Measurements from ENCODE around the gene PPM1M.

The PPM1M gene

GRCh38 chr3:52240886-52241370, 4.6 kb upstream of the PPM1M start:
- intact Hi-C loops (cut with micrococcal nuclease), result no loop called here
- no peaks in the 10 kb centered on the region for H3K27me3 Mint-ChIP-seq
- peaks cover 39% of the 10 kb centered on the region for H3K36me3 Mint-ChIP-seq (ENCODE audit: low read depth)
- H3K4me1 Mint-ChIP-seq (ENCODE audit: low read depth), result peaks cover 78% of the 10 kb centered on the region
- H3K27ac Mint-ChIP-seq, result peak overlapping the region; percentile 97
- no peaks in the 10 kb centered on the region for H3K9me3 Mint-ChIP-seq
- H3K4me3 Mint-ChIP-seq, result no peak overlapping the region

GRCh38 chr3:52242039-52242438, 3.5 kb upstream of the PPM1M start:
- H3K9me3 Mint-ChIP-seq, result no peaks in the 10 kb centered on the region
- H3K36me3 Mint-ChIP-seq (ENCODE audit: low read depth), result peaks cover 42% of the 10 kb centered on the region
- H3K27me3 Mint-ChIP-seq, result no peaks in the 10 kb centered on the region
- peaks cover 72% of the 10 kb centered on the region for H3K4me1 Mint-ChIP-seq (ENCODE audit: low read depth)
- no peak overlapping the region for H3K4me3 Mint-ChIP-seq
- intact Hi-C loops (cut with micrococcal nuclease), result no loop called here
- peak overlapping the region; percentile 97 for H3K27ac Mint-ChIP-seq

- no peaks in the 10 kb centered on the region for H3K27me3 Mint-ChIP-seq
- H3K9me3 Mint-ChIP-seq, result no peaks in the 10 kb centered on the region
- intact Hi-C loops (cut with micrococcal nuclease), result loop anchor here (2.0 kb wide), 1 partner anchor 43 kb away; the partner anchor contains the start of gene GLYCTK
- peaks cover 46% of the 10 kb centered on the region for H3K36me3 Mint-ChIP-seq (ENCODE audit: low read depth)
- peak overlapping the region; percentile 87 for H3K4me3 Mint-ChIP-seq
- peaks cover 76% of the 10 kb centered on the region for H3K4me1 Mint-ChIP-seq (ENCODE audit: low read depth)
- peak overlapping the region; percentile 100 for H3K27ac Mint-ChIP-seq
Observed at GRCh38 chr3:52243791-52244628, 1.5 kb upstream of the PPM1M start.

DNA sequence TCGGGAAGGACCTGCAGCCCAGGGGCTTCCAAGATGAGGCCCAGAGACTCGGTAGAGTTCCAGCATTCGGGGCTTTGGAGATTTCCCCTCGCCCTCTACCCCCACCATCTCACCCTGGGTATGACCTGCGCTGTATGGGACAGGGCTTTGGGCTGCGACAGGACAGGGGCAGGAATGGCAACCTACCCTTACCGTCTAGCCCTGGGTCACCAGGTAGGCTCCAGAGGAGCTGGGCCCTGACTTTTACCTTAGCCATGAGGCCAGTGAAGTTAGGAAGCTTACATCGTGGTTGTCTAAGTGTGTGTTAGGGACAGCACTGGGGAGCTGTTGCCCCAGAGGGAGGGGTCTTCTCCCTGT, 683 bp downstream of the PPM1M start:
- intact Hi-C loops (cut with micrococcal nuclease), result loop anchor here (1.0 kb wide), 1 partner anchor 9 kb away; no protein-coding TSS in a partner anchor
- H3K4me3 Mint-ChIP-seq, result peak overlapping the region; percentile 87
- H3K27ac Mint-ChIP-seq, result peak overlapping the region; percentile 100
- H3K4me1 Mint-ChIP-seq (ENCODE audit: low read depth), result peaks cover 76% of the 10 kb centered on the region
- peaks cover 61% of the 10 kb centered on the region for H3K36me3 Mint-ChIP-seq (ENCODE audit: low read depth)
- no peaks in the 10 kb centered on the region for H3K9me3 Mint-ChIP-seq
- no peaks in the 10 kb centered on the region for H3K27me3 Mint-ChIP-seq

- peaks cover 68% of the 10 kb centered on the region for H3K36me3 Mint-ChIP-seq (ENCODE audit: low read depth)
- no peaks in the 10 kb centered on the region for H3K27me3 Mint-ChIP-seq
Observed at GRCh38 chr3:52246728-52247408, 1.3 kb downstream of the PPM1M start.

GRCh38 chr3:52247409-52248164, 2.0 kb downstream of the PPM1M start:
- Mint-ChIP-seq H3K9me3 (no peaks in the 10 kb centered on the region), H3K36me3 (ENCODE audit: low read depth) (peaks cover 75% of the 10 kb centered on the region), H3K27ac (peak overlapping the region; percentile 100), H3K4me1 (ENCODE audit: low read depth) (peaks cover 75% of the 10 kb centered on the region), H3K4me3 (peak overlapping the region; percentile 87), H3K27me3 (no peaks in the 10 kb centered on the region)
- intact Hi-C loops (cut with micrococcal nuclease), result no loop called here

More at GRCh38 chr3:52246728-52247408, 1.3 kb downstream of the PPM1M start:
- no peaks in the 10 kb centered on the region for H3K9me3 Mint-ChIP-seq
- H3K4me1 Mint-ChIP-seq (ENCODE audit: low read depth), result peaks cover 71% of the 10 kb centered on the region
- peak overlapping the region; percentile 87 for H3K4me3 Mint-ChIP-seq
- peak overlapping the region; percentile 100 for H3K27ac Mint-ChIP-seq
- intact Hi-C loops (cut with micrococcal nuclease), result loop anchor here (1.0 kb wide), 1 partner anchor 10 kb away; no protein-coding TSS in a partner anchor

DNA sequence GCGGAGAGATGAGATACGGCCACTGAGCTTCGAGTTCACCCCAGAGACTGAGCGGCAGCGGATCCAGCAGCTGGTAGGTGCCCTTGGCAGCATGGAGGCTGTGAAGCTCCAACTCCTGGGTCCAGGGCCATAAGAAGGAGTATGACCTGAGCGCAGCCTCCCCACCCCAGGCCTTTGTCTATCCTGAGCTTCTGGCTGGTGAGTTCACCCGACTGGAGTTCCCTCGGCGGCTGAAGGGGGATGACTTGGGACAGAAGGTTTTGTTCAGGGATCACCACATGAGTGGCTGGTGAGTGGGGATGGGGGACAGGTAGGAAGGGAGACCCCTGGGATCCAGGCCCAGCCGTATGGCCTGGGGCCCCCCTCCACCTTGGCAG, 2.6 kb downstream of the PPM1M start:
- peaks cover 80% of the 10 kb centered on the region for H3K36me3 Mint-ChIP-seq (ENCODE audit: low read depth)
- peak overlapping the region; percentile 100 for H3K27ac Mint-ChIP-seq
- intact Hi-C loops (cut with micrococcal nuclease), result no loop called here
- H3K4me3 Mint-ChIP-seq, result peak overlapping the region; percentile 87
- H3K9me3 Mint-ChIP-seq, result no peaks in the 10 kb centered on the region
- H3K27me3 Mint-ChIP-seq, result no peaks in the 10 kb centered on the region
- H3K4me1 Mint-ChIP-seq (ENCODE audit: low read depth), result peaks cover 78% of the 10 kb centered on the region

GRCh38 chr3:52248816-52249547, 3.4 kb downstream of the PPM1M start:
- peak overlapping the region; percentile 87 for H3K4me3 Mint-ChIP-seq
- peaks cover 89% of the 10 kb centered on the region for H3K36me3 Mint-ChIP-seq (ENCODE audit: low read depth)
- H3K4me1 Mint-ChIP-seq (ENCODE audit: low read depth), result peaks cover 78% of the 10 kb centered on the region
- intact Hi-C loops (cut with micrococcal nuclease), result no loop called here
- no peaks in the 10 kb centered on the region for H3K27me3 Mint-ChIP-seq
- H3K9me3 Mint-ChIP-seq, result no peaks in the 10 kb centered on the region
- peak overlapping the region; percentile 100 for H3K27ac Mint-ChIP-seq

- H3K4me1 Mint-ChIP-seq (ENCODE audit: low read depth), result peaks cover 78% of the 10 kb centered on the region
- H3K27ac Mint-ChIP-seq, result peak overlapping the region; percentile 100
- no peaks in the 10 kb centered on the region for H3K27me3 Mint-ChIP-seq
- peaks cover 96% of the 10 kb centered on the region for H3K36me3 Mint-ChIP-seq (ENCODE audit: low read depth)
- peak overlapping the region; percentile 26 for H3K4me3 Mint-ChIP-seq
- intact Hi-C loops (cut with micrococcal nuclease), result no loop called here
- no peaks in the 10 kb centered on the region for H3K9me3 Mint-ChIP-seq
Observed at GRCh38 chr3:52249683-52250082, 4.1 kb downstream of the PPM1M start.

DNA sequence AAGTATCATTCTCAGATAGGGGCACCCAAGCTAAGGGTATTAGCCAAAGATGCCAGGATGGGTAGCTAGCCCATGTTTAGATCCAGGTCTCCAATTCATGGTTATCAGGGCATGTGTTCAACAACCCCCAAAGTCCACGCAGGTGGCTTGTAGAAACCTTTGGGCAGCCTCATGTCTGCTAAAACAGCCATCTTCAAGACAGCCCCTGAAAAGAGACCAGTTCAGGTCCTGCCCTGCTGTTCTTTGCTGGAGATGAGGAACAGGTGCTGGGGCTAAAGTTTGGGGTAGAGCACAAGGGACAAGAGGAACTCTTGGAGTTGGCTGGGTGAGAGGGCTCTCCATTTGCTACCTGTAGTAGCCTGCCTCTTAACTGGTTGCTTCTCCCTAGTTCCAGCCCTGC, 4.6 kb downstream of the PPM1M start:
- no peak overlapping the region for H3K4me3 Mint-ChIP-seq
- intact Hi-C loops (cut with micrococcal nuclease), result no loop called here
- H3K27me3 Mint-ChIP-seq, result no peaks in the 10 kb centered on the region
- peaks cover 78% of the 10 kb centered on the region for H3K4me1 Mint-ChIP-seq (ENCODE audit: low read depth)
- H3K36me3 Mint-ChIP-seq (ENCODE audit: low read depth), result peaks cover 96% of the 10 kb centered on the region
- H3K27ac Mint-ChIP-seq, result peak overlapping the region; percentile 100
- no peaks in the 10 kb centered on the region for H3K9me3 Mint-ChIP-seq

DNA sequence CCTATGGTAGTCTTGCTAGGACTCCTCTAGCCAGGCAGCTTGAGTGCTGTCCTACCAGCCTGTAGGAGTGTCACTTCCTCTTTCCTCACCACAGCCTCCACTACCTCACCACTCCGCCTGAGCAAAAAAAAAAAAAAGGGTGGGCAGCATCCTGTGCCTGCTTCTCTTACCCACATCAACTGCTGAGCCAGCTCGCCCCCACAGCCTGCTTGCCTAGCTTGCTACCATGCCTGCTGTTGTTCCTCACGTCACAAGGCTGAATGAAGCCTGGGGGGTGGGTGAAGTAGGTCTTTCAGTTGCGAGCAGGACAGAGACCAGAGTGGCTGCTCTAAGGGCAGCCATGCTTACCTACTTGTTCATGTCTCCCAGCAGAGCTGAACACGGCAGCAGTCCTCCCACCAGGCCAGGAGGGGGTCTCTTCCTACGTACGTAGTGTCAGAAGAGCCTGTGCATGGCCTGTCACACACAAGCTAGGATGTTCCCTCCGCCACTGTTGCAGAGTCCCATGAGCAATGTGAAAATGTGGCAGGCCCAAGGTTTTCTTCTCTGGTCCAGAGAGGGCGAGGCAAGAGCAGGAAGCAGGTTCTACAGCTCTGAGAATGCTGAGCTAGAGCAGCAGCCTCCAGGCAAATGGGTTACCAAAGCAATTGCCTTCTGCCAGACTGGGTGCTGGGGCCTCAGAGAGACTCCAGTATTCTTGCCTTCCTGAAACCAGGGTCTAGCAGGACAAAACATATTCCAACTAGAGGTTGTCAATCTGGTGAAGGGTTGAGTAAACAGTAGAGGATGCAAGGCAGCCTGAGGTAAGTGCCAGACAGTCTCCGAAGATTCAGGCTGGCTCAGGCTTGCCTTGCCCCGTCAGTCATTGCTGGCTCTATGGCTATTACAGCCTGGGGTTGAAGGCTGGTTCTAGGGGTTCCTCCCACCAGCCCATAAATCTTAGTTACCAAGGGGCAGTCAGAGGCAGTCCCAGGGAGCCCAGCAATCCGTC, 8.1 kb downstream of the PPM1M start:
- H3K36me3 Mint-ChIP-seq (ENCODE audit: low read depth), result peaks cover 100% of the 10 kb centered on the region
- peaks cover 92% of the 10 kb centered on the region for H3K4me1 Mint-ChIP-seq (ENCODE audit: low read depth)
- H3K9me3 Mint-ChIP-seq, result no peaks in the 10 kb centered on the region
- intact Hi-C loops (cut with micrococcal nuclease), result no loop called here
- H3K27ac Mint-ChIP-seq, result peak overlapping the region; percentile 96
- no peaks in the 10 kb centered on the region for H3K27me3 Mint-ChIP-seq
- H3K4me3 Mint-ChIP-seq, result peak overlapping the region; percentile 55

GRCh38 chr3:52254608-52255007, 9.0 kb downstream of the PPM1M start:
- intact Hi-C loops (cut with micrococcal nuclease), result no loop called here
- Mint-ChIP-seq H3K4me1 (ENCODE audit: low read depth) (peaks cover 86% of the 10 kb centered on the region), H3K4me3 (no peak overlapping the region), H3K27ac (peak overlapping the region; percentile 96), H3K9me3 (no peaks in the 10 kb centered on the region), H3K27me3 (no peaks in the 10 kb centered on the region), H3K36me3 (ENCODE audit: low read depth) (peaks cover 100% of the 10 kb centered on the region)

Measured in dendritic cell treated with granulocyte-macrophage colony-stimulating factor and Interleukin-4, amounts not matched to agents 40 ng/mL and 50 ng/mL, for 4 days (primary cell).